SK-N-DZ (cell line): ENCODE data around the gene RPS6KA3.
"Not testable (repeated sequence)": the region's sequence is repeated elsewhere in the genome, so short reads cannot be mapped to it uniquely, and the experiment has no call there.

ENCODE experiments used
- DNase-seq: peaks from one replicate; pipeline ENCODE4 v3.0.0-alpha.2; 2015; ENCODE audit warnings: low spot score

The RPS6KA3 gene

DNA sequence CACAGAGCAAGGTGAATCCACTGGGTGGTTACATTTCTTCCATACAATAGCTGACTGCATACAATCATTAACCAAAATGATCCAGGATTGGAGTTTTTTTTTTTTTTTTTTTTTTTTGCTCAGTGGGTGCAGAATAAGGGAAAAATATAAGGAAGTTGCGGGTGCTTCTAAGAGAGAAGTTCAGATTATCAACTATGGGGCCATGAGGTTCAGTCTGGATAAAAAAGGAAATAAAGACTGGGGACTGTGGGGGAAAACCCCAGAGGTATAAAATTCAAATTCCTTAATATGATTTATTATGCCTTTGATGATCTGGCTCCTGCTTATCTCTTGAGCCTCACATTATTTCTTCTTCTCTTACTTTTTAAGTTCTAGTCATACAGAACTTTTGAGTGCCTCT lies 119.1 kb downstream of the RPS6KA3 start:
- no peak for DNase-seq

DNA sequence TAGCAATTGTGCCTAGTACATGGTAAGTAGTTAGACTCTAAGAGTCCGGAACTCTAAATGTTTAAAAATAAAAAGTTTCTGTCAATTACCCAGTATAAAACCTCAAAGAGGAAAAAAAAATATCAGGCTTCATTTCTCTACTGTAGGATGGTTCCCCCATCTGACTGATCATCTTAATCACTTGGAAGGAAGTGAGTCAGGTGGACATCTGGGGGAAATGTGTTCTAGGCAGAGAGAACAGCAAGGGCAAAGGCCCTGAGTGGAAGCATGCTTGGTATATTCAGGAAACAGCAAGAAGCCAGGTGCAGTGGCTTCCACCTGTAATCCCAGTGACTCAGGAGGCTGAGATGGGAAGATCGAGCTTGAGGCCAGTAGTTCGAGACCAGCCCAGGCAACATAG lies 122.2 kb downstream of the RPS6KA3 start:
- DNase-seq = no peak

DNA sequence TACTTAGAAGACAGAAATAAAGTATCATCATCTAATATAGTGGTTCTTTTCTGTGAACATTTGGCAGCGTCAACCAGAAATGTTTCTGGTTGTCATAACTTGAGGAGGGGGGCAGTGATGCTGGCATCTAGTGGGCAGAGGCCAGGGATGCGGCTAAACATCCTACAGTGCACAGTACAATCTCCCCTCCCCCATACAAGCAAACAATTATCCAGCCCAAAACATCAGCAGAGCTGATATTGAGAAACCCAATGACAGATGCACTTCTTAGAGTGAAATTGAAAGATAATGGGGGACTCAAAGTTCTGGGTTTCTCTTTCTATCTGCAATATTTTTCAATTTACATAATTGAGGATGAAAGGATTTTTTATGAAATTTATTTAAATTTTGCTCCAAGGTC lies 123.1 kb downstream of the RPS6KA3 start:
- peak; percentile 3 for DNase-seq

DNA sequence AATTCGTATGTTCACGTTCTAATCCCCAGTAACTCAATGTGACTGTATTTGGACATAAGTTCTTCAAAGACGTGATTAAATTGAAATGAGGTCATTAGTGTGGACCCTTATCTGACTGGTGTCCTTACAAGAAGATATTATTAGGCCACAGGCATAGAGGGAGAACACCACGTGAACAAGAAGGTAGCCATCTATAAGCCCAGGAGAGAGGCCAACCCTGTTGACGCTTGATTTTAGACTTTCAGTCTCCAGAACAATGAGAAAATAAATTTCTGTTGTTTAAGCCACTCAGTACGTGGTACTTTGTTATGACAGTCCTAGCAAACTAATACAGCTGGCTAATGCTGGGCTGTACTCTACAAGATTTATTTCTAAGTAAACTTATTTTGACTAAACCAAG lies 123.6 kb downstream of the RPS6KA3 start:
- DNase-seq = no peak

DNA sequence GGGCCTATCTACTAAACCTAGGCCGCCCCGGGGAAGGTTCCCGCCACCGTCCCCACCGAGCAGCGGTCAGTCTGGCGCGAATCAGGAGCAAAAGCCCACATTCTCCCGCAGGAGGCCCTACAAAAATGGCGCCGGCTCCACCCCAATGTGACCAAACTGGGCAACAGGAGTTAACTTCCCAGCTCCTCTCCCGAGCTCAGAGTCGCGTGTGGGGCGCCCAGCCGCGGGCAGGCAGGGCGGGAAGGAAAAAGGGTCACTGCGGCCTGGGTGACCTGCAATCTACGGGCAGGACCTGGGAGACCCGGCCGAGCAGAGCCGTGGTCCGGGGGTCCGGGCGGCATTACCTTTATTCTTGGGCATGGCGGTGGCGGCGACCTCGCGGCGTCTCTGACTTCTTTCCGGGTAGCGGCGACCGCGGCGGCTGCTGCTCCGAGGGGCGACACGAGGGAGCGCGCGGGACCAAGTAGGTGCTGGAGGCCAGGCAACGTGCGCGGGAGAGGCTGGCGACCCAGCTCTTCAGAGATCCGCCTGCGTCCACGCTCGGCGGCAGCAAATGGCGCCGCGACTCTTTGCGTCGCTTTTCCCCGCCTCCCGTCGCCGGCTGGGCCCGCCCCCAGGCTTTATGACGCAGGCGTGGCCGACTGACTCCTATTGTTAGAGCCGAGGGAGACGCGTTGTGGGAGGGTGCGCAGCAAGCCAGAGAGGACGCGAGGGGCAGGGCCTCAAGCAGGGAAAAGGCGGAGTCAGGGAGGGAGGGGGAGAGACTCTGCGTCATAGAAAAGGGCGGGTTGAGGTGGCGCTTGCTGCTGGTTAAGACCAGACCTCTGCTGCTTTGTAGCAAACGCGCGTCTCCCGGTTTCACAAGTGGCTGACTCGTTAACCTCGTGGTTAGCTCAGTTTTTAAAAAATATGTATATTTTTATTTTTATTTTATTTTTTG lies 125.2 kb downstream of the RPS6KA3 start, which contains the start of gene EIF1AX:
EIF1AX (minus strand) TSS at position 558 of the 940 bp plus-strand sequence; CDS start at position 360, 198 bp downstream.
- peak; percentile 97 for DNase-seq

DNA sequence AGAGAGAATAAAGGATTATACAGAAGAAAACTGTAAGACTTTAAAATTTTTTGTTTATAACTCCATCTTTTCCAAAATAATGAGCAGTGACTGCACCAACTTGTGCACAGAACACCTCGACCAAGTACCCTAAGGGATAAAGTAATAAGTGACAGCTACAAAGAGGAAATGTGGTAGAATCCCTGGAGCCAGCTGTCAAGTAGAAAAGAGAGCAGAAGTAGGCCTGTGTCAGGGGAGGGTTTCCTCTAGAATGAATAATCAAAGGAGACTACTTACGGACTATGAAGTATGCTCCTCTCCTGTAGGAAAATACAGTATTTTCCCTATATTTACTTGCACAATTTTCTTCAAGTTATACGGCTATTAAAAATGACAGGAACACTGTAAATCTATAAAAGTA lies 126.3 kb downstream of the RPS6KA3 start:
- DNase-seq = no peak

DNA sequence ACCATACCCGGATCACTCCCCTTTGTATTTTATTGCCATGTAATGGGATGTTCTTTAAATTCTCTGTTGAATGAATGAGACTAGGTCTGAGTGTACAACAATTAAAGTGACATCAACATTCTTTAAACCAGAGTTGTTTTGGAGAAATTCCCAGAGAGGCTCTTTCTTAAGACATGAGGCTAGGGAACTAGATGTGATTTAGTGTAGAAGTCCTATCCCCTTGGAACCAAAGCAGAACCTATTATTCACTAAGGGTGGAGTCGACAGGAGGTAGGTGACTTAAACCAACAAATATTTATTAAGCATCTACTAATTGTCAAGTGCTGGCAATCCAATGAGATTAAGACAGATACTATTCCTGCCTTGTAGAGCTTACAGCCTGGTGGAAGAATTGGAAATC lies 126.7 kb downstream of the RPS6KA3 start:
- DNase-seq = no peak

DNA sequence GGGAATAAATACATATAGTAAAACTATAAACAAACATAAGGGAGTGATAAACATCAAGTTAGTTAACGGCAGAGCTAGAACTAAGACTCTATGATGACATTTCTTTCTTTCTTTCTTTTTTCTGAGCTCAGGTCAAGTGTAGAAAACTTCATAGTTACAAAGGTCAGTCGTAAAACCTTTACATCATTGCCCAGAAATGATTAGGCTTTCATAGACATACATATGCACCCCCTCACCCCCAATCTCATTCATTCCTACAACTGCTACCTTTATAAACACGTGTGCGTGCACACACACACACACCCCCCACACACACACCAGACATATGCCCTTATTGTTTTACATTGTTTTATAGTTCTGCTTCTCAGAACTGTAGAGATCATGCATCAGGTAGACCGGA lies 130.8 kb downstream of the RPS6KA3 start:
- DNase-seq = no peak

DNA sequence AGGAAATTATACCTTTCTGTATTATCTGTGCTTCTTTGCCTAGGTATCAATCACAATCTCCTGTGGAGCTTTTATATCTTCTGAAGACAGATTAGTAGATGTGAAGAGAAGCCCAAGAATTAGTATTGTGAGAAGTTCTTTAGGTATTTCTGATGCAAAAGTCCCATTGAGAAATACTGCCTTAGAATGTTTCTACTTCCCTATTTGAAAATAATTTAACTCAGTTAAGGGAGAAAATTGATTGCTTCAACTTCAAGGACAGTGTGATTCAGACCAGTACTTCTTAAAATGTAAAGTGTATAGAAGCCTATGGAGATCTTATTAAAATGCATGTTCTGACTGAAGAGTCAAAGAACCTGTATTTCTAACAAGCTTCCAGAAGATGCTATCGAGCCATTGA lies 134.0 kb downstream of the RPS6KA3 start:
- no peak for DNase-seq

DNA sequence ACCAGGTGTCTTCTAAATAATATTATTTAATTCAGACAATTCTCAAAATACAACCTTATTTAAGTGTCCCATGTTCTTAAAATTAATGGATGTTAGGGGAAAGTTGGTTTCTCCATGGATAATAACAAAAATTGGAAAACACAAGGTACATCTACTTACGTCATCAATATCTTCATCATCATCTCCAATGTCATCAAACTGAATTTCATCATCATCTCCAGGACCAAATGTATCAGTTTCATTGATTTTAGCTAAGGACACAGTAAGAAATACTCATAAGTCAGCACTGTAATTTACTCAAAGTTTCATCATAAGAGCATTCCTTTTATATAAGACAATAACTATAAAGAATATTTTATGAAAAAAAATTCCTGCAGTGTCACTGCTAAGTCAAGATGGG lies 136.4 kb downstream of the RPS6KA3 start:
- no peak for DNase-seq

DNA sequence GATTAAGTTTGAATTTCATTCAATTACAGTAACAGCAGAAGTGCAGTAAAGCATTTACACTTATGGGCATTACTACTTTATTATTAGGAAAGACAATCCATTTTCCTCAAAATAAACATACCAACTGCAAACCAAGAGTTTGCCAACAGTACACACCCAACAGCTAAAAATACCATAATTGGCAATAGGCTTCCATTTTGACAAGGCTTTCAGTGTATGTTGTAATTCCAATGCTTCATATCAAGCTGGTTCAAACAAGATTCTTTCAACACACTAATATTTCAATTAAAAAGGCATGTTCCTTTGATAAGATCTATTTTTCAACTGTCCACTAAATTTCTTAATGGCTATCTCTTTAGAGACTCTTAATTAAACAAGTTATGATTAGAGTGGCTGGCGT lies 137.2 kb downstream of the RPS6KA3 start:
- DNase-seq = no peak

DNA sequence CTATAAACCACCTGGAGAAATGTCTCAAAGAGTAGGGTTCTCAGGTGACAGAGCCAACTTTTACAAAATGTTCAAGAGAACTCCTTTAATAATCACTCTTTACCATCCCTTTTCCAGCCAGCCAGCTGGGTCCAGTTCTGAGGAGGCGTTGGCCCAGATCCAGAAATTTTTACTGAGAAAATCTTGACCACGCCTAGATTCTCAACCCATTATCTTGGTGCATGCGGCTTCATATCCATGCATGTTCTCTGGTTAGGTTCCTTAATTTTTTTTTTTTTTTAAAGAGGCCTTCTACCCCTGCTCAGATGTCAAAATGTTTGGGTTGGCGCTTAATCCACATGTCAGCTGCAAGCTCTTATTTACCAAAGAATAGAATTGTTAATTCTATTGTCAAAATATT lies 138.0 kb downstream of the RPS6KA3 start:
- DNase-seq = no peak

DNA sequence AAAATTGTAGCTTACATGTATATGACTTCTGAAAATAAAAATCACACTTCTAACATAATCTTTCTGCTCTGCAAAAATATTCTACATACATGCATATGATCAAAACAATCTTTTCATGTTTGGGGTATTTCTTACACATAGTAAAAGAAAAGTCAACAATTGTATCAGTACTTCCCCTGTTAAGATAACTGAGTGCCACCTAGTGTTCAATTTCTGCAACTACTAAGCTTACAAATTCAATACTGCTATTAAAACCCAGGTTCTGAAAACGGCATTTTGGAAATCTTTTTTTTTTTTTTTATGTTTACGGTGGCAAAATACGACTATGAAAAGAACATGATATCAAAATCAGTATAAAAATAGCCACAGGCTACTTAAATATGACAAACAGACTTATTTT lies 139.3 kb downstream of the RPS6KA3 start:
- DNase-seq = not testable (repeated sequence)

DNA sequence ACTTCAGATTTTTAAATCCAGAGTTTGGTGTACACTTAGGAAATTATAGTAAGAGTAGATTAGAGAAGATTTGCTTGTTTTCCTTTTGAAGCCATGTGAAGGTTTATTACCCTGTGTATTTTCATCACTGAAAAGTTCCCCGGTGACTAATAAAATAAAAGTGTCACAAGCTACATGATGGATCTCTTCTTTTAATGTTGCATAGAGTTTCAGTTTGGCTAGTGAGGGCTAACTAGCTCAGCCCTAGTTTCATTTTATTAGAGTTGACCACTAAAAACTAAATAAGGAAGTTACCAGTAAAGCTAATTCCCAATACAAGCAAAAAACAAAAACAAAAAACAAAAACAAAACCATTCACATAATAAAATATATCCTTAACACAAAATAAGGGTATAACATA lies 139.9 kb downstream of the RPS6KA3 start:
- DNase-seq = not testable (repeated sequence)

DNA sequence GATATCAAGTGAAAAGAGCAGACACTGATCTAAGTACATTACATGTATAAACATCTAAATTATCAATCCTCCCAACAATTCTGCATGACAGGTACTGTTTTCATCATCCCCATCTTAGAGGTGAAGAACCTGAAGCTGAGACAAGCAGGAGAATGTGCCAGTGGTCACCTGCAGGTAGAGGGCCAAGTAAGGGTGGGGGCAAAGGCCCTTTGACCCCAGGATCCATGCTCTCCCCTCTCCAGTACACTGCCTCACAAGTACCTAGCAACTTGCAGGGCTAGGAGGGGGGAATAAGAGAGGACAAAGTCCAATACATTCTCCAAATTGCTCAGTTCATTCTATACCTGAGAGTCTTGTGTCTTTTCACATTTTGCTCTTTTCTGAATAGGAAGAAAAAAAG lies 141.7 kb downstream of the RPS6KA3 start:
- no peak for DNase-seq

DNA sequence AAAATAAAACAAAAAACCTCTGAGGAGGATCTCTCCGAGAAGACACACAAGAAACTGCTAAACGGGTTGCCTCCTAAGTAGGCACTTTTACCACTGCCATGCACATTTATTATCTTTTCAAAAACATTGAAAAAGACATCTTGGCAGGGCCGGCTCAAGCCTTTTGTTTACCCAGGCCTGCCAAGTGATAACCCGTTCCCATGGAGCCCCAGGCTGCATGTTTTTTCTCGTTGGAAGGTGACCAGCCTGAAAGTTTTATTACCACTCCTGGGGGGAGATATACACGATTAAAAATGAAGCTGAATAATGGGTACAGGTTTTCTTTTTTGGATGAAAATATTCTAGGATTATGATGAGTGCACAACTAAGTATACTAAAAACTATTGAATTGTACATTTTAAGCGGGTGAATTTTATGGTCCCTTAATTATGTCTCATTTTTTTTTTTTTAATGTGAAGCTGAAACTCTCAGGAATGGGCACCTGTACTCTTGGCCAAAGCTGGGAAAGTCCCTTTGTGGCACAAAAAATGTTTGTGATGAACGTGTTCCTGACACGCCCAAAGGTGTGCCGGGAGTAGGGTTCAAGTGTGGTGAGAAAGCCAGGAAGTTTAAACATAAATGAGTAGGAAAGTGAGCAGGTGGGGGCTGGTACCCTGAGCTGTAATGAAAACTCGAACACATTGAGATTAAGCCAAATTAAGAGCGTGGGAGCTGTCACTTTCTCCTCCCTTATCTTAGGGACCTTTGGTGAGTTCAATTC lies 148.5 kb downstream of the RPS6KA3 start:
- no peak for DNase-seq

DNA sequence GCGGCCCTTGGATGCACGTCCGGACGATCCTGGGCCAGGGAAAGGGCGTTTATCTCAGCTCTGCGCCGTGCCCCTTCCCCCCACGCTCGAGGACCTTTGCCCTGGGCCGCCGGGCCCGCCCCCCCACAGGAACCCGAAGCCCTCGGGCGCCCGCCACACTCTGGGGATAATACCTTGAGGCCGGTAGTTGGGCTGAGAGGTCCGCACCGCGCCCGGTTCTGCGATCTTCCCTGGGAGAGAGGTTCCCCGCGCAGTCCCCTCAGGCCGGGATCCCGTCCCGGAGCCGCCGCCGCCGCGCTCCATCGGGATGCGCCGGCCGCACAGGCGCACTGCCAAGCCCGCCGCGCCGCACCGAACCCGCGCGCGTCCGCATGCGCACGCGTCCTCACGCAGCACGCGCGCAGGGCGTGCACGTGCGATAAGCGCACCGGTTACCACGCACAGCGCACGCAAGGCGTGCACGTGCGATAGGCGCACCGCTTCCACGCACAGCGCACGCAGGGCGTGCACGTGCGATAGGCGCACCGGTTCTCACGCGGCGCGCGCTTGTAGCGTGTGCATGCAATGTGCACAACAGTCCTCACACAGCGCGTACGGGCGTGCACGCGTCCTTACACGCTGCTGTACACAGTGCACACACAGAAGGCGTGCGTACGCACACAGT lies 150.0 kb downstream of the RPS6KA3 start, which contains the start of gene MAP7D2:
MAP7D2 (minus strand) TSS at position 331 of the 664 bp plus-strand sequence; CDS start at position 303, 28 bp downstream.
- no peak for DNase-seq

DNA sequence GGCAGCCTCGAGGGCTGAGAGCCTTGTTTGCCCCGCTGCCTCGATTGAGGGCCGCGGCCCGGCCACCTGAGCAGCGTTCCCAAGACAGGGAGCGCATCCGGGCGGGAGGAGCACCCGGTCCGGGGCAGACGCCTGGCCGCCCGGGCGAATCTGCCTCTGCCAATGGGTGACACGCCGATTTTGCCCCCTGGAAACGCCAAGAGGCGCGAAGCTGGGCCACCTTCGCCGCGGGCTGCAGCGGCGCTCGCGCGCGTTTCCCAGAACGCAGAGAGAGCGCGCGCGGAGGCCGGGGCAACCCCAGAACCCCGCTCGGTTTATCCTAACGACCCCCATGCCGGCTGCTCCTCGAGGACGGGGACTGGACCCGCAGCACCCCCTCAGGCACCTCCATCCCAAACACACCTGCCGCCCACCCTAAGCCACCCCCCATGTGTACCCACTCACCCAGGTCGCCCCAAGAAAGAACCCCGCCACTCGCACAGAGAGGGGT lies 150.6 kb downstream of the RPS6KA3 start:
- DNase-seq = peak; percentile 15

DNA sequence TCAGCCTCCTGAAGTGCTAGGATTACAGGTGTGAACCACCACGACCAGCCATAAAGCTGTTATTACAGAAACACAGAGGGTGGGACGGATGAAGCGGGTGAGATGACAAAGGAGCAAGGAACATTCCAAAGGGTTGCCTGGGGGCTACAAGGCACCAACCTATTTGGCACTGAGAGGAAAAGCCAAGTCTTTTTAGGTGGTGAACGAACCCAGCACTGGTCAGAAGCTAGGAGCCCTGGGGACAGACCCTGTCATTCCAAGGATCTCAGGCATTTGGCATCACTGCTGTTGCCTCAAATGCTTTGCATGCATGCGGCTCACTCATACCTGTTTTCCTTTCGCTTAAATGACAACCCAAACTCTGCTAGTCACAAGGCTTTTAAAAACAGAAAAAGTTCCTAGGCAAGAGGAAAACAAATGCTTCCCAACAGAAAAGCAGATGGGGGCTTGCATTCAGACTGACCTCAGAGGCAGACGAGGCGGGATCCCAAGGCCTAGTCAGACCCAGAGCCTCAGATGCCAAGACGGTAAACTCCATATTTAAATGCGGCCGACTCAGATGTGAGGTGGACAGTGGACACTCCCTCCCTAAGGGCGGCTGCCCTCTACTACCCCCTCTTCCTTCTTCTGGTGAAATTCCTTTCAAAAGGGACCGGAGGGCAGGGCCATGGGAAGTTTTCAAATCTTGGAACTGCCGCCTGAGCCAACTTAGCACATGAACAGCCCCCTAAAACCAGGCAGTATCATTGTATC lies 154.5 kb downstream of the RPS6KA3 start:
- no peak for DNase-seq

DNA sequence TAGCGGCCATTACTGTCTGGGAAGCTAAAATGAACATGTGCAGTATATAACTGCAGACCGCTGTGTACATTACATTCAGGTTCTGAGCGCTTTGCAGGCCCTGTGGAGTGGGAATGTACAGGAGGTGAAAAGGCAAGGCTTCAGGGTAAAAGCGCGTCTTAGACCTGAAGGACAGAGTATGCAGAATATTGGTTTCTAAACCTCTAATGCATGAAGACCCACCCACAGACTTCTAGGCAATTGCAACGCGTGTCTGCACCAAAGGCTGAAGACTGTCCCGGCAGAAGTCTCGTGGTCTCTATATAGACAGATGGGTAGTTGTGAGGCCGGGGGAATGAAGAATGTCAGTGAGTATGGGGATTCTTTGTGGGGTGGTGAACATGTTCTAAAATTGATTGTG lies 155.4 kb downstream of the RPS6KA3 start:
- no peak for DNase-seq
